ENCODE measurements around the gene IFNG-AS1.

The IFNG-AS1 gene

GRCh38 chr12:67996347-67996746 lies 7.1 kb downstream of the IFNG-AS1 start:
- no peak for DNase-seq

DNA sequence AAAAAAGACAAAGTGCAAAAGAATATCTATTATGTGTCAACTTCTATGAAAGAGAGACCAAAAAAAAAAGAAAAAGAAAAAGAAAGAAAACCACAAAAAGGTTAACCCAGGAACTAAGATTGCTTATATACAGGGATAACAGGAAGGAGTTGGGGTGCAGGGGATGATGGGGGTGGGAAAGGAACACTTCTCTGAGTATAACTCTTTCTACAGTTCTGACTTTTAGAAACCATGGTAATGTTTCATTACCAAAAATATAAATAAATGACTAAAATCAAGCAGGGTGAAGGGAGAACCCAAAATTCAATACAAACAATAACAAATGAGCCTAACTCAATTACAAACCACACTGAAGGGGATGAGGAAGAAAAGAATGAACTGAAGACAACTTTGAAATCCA lies 9.1 kb downstream of the IFNG-AS1 start:
- DNase-seq = no peak

DNA sequence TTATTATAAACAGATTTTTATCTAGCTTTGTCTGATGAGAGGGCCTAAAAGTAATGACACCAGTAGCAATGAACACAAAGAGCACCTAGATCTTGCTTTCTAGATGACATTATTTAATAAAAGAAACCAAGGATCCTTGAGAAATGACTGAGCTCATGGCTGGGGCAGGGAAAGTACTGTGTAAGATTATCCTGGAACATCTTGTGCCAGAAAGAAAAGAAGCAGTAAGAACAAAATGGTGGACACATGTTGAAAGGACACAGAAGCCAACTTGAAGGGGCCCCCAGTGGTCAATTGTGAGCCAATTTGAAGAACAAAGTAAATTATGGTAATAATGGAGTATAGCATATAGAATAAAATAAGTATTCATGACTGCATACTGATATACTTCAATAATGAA lies 10.0 kb downstream of the IFNG-AS1 start:
- no peak for DNase-seq

GRCh38 chr12:68001486-68002466 lies 12.5 kb downstream of the IFNG-AS1 start:
- DNase-seq = no peak

- no peak for DNase-seq
Observed at GRCh38 chr12:68003777-68004176, 14.5 kb downstream of the IFNG-AS1 start.

GRCh38 chr12:68007033-68007432 lies 17.8 kb downstream of the IFNG-AS1 start:
- no peak for DNase-seq

- no peak for DNase-seq
Observed at GRCh38 chr12:68007466-68007865, 18.2 kb downstream of the IFNG-AS1 start.

GRCh38 chr12:68011206-68011881 lies 22.1 kb downstream of the IFNG-AS1 start:
- no peak for DNase-seq

DNA sequence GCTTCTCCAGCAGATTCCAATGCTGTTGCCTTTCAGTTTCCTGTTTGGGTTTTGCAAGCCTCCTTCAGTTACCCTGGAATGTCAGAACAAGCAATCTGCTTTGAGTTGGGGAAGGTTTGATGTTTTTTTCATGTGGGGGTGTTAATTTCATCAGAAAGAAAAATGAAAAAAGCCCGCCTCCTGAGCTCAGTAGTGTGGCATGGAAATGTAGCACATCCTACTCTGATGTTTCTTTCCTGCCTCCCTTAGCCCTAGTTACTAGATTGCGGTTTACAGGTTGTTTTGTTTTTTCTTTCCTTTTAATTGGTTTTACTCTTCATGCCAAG lies 22.6 kb downstream of the IFNG-AS1 start:
- no peak for DNase-seq

DNA sequence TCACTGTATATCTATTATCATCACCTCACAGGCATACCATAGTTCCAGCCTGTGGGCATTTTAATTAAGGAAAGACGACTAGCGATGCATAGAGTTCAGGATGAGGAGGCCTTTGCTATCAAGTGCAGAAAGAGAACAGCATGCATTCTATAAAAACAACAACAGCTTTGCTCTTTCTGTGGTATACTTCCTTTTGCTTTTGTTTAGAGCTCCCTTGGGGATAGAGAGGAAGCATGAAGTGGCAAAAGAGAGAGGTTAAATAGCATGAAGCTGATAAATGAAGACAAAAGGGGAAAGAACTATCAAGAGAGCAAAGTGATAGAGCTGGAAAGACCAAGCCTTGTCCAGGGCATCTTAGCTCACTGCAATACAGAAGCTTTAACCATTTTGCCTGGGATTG lies 23.5 kb downstream of the IFNG-AS1 start:
- no peak for DNase-seq

DNA sequence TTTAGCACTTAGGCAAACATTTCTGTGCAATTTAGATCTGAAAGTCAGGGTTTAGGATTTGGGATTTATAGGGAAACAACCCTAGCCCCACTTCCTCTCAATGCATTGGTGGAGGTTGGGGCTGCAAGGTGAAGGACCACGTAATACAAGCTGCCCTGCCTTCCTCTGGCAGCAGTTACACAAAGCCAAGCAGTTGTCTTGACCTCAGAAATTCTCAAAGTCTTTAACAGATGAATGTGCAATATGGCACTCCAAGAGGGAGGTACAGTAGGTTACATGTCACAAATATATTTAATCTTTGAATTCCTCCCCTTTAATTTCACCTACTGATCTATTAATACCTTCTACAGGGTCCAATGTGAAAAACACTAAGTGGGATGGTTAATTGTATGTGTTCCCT lies 23.9 kb downstream of the IFNG-AS1 start:
- no peak for DNase-seq

DNA sequence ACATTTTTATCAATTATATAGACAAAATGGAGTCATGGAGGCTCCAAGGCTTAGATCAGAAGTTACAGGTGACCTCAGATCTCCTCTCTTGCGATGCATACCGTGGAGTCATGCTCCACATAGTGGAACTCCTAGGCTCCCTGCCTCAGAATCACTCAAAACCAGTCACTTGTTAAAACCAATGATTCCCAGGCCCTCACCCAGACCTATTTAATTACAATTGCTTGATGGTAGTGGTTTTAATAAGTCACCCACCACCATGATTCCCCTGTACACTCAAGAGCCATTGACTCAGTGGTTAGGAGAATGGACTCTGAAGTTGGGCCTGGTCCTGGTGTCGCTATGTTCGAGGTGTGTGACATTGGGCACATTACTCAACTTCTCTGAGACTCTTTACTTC lies 26.9 kb downstream of the IFNG-AS1 start:
- DNase-seq = no peak

DNA sequence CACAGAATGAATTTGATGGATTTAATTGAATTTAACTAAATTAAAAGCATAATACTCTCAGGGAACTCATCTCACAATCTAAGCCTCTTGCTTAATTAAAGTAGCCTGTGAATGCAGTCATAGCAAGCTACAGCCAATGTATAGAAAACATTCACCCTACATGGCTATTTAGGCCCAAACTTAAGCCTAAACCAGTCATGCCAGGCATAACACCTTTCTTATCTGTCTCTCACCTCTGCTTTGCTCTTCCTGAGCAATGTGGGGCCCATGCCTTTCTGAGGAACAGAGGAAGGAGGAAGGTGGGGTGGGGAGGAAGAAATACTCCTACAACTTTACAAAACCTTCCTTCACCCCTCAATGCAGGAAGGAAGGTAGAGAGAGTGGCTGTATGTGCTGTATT lies 29.1 kb downstream of the IFNG-AS1 start:
- DNase-seq = no peak

DNA sequence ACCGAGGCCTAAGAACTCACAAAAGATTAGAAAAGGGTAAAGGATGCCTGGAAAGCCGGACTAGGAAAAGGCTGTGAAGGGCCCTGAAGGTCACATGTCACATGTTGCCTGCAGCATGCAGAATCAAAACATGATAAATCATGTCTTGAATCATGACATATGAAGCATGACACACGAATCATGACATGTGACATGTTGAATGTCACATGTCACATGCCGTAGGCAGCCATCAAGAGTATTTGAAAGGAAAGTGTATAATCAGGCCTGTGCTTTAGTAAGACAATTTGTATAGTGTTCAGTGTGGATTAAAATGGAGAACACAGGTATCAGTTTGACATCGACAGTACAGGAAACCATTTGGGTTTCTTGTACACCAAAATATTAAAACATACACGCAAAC lies 30.8 kb downstream of the IFNG-AS1 start:
- DNase-seq = no peak

DNA sequence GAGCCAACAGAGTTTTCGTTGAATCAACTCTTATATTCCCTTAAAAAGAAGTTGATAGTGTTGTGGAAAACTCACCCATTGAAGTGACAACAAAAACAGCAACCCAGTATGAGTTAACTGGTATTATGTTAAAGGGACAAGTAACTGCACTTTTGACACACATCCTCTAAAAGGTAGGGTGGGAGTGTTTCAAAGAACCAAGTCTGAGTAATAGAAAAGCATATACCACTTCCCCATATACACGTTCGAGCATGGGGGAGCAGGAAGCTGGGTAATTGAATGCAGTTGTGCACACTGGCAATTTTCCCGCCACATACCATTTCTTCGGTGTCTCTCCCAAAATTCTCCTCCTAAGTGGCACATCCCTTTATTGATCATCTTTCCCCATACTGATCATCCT lies 31.5 kb downstream of the IFNG-AS1 start:
- no peak for DNase-seq

- peak; percentile 24 for DNase-seq
Observed at GRCh38 chr12:68028647-68029046, 39.4 kb downstream of the IFNG-AS1 start.

DNA sequence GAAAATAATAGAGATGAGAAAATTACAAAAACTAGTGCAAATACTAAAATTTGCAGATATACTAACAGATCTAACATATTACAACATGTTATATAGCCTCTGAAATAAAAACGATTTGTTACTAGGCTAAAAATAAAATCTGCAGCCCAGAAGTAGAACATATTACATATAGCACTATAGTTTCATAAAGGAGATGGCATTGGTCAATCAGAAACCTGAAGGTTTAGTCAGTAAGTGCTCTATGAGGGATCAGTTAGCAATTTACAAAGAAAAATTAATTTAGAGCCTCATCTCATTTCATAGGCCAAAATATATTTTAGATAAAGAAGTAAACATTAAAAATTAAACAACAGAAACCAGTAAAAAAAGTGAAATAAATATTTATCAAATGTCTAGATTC lies 41.0 kb downstream of the IFNG-AS1 start:
- DNase-seq = no peak

- DNase-seq = no peak
Observed at GRCh38 chr12:68031174-68031573, 41.9 kb downstream of the IFNG-AS1 start.

DNA sequence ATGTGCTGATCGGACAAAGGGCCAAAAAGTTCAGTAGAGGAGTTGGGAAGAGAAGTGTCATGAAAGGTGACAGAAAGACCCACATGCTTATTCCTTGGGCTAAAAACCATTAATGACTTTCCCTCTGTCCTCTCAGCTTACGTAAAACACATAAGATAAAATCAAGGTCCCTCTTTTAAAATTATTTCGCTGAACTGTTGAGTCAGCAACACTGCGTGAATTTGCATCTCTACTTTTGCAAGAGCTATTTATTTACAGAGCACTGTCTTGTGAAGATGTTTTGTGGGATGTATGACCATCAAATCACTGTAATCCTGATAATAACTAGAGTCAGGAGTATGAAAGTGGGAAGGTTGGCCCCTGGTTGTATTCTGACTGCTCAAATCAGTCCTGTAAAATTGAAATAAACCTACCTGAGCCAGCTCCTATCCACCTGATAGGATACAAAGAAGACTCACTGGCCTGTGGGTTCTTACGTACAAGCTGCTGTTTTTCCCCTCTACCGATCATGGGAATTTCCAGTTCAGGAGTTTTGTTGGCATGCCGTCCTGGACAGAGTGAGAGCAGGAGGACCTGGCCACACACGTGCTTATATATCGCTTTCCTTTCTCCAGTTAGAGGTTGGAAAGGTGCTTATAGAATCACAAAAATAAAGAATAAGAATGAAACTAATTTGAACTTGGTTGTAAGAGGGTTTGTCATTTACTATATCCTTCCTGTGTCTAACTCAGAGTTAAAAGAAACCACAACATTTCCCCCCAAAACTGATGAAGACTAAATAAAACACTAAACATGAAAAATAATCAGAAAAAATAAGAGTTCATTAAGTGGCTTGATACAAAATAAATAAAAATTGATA lies 42.9 kb downstream of the IFNG-AS1 start:
- DNase-seq = no peak

GRCh38 chr12:68034567-68034966 lies 45.3 kb downstream of the IFNG-AS1 start:
- no peak for DNase-seq

- no peak for DNase-seq
Observed at GRCh38 chr12:68036642-68037041, 47.4 kb downstream of the IFNG-AS1 start.

DNA sequence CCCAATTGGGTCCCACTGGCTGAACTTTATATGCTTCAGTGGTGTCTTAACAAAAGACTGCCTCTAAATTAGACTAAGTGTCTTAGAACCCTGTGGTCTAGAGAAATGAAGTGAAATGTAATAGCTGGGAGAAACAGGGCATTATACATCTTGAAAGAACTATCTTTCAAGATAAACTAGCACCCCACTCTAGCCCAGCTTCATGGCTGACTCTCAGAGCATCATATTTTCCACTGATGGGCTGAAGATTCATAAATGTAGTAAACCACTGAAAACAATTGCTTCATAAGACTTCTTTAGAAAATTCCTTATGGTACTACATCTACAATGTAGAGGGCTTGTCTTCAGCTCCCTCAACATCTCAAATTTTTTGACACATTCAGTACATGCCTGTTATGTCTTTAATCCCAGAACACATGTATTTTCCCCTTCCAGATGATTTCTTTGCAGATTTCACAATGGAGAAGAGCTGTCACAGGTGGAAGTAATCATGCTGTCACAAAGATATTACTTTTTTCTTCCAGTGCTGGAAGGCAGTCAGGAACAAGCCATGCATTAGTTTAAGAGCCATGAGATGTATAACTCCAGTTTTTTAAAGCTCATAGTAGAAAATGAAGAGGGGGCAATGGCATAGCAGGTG lies 48.5 kb downstream of the IFNG-AS1 start:
- DNase-seq = no peak

GRCh38 chr12:68038650-68039049 lies 49.4 kb downstream of the IFNG-AS1 start:
- DNase-seq = no peak
